SH-SY5Y (cell line): ENCODE data around the gene KCNQ5.

Source experiments
- GATA2 ChIP-seq: IDR thresholded peaks from 2 replicates; pipeline ENCODE4 v1.6.1; 2011; ENCODE audit warnings: mild to moderate bottlenecking, low read depth, low read length
- GATA3 ChIP-seq: IDR thresholded peaks from 2 replicates; pipeline ENCODE4 v1.6.1; 2011; ENCODE audit warnings: low read depth, mild to moderate bottlenecking, low read length, moderate library complexity

GRCh38 chr6:72916298-72916697, 294.4 kb downstream of the KCNQ5 start:
- TF ChIP-seq GATA2, result no peak
- no peak for TF ChIP-seq GATA3
